Cerebellar cortex (tissue), 1 donor: ENCODE data around the gene UBE2L3.
"Not testable (repeated sequence)": the region's sequence is repeated elsewhere in the genome, so short reads cannot be mapped to it uniquely, and the experiment has no call there.

ENCODE experiments used
- DNase-seq: peaks from one replicate; pipeline ENCODE4 v3.0.0-alpha.2; 2015; ENCODE audit warnings: low spot score

UBE2L3 gene

GRCh38 chr22:21602579-21602978, 35.1 kb downstream of the UBE2L3 start:
- DNase-seq: no peak

GRCh38 chr22:21603973-21604372, 36.5 kb downstream of the UBE2L3 start:
- no peak for DNase-seq

- DNase-seq: no peak
These were observed 38.5 kb downstream of the UBE2L3 start for GRCh38 chr22:21605887-21606564.

- no peak for DNase-seq
These were observed 39.3 kb downstream of the UBE2L3 start for GRCh38 chr22:21606775-21607174.

DNA sequence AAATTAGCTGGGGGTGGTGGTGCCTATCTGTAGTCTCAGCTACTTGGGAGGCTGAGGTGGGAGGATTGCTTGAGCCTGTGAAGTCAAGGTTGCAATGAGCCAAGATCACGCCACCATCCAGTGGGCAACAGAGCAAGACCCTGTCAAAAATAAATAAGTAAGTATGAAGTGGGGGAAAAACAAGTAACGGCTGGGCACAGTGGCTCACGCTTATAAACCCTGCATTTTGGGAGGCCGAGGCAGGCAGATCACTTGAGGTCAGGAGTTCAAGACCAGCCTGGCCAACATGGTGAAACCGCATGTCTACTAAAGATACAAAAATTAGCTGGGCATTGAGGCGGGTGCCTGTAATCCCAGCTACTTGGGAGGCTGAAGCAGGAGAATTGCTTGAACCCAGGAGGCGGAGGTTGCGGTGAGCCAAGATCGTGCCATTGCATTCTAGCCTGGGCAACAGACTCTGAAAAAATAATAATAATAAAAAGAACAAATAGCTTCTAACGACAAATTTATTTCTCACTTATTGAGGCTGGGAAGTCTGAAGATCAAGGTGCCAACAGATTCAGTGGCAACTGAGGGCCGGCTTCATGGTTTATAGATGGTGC, 42.1 kb downstream of the UBE2L3 start:
- DNase-seq: not testable (repeated sequence)

GRCh38 chr22:21611210-21611977, 43.9 kb downstream of the UBE2L3 start:
- no peak for DNase-seq

- no peak for DNase-seq
These were observed 45.3 kb downstream of the UBE2L3 start for GRCh38 chr22:21612858-21613257.

GRCh38 chr22:21613553-21614233, 46.2 kb downstream of the UBE2L3 start:
- no peak for DNase-seq

- DNase-seq: no peak
These were observed 48.2 kb downstream of the UBE2L3 start for GRCh38 chr22:21615731-21616130.

- DNase-seq: not testable (repeated sequence)
These were observed 49.8 kb downstream of the UBE2L3 start for GRCh38 chr22:21617337-21617736.

DNA sequence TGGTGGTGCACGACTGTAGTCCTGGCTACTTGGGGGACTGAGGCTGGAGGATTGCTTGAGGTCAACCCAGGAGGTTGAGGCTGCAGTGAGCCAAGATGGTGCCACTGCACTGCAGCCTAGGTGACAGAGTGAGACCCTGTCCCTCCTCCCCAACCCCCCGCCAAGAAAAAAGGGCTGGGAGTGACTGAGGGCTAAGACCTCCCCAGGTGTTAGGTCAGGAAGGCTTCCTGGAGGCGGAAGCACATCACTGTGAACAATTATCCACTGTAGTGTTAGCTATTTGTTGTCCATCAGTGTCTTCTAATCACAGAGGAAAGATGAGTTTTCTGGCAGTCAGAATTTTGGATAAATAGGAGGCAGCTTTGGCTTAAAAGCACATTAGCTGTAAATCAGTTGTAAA, 53.5 kb downstream of the UBE2L3 start:
- no peak for DNase-seq

- DNase-seq: peak; percentile 50
These were observed 54.8 kb downstream of the UBE2L3 start for GRCh38 chr22:21622011-21622918.

DNA sequence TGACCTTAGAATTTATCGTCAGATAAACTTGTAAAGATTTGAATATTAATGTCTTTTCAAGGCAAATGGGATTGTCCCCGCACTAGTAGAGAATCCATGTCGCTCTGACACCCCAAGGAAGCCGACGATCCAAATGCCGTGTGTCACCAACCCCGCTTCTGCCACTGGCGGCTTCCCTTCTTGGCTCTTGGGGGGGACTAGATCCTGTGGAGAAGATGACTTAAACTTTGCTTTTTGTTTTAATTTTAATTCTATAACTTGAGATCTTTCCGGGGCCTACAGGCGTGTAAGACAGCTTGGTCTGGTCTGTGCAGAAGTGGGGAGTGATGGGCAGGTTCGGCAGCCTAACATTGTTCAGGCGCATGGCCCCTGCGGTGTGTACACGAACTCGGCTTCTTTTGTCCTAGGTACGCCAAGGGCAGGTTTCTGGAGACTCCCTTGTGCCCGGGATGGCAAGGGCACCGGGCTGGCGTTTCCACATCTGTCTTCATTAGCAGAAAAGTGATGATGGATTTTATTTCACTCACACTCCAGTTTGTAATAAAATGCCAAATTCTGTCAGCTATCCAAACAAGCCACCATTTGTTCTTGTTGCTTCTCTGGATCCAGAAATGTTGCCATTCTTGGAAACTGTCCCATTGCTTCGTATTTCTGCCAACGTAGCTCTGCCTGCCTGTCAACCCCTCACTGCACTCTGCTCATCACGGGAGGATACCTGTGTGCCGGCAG, 55.6 kb downstream of the UBE2L3 start:
- peak; percentile 73 for DNase-seq

DNA sequence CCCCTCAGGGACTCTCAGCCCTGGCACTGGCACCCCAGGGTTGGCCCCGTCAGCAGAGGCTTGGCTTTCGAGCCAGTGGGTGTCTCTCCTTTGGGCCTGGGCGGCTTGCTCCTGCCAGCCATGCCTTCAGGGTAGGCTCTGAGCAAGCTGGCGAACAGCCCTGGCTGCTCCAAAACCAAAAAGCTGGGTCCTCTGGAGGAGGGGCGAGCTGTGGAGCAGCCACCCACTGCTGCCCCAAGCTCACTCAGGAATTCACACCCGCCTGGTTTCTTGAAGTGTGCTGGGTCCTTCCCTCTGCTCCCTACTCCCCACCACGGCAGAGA, 56.1 kb downstream of the UBE2L3 start:
- DNase-seq: peak; percentile 60

- peak; percentile 65 for DNase-seq
These were observed 56.8 kb downstream of the UBE2L3 start for GRCh38 chr22:21624120-21624879.

GRCh38 chr22:21624880-21625791, 57.6 kb downstream of the UBE2L3 start:
- no peak for DNase-seq

- DNase-seq: no peak
These were observed 58.7 kb downstream of the UBE2L3 start for GRCh38 chr22:21626073-21626734.

DNA sequence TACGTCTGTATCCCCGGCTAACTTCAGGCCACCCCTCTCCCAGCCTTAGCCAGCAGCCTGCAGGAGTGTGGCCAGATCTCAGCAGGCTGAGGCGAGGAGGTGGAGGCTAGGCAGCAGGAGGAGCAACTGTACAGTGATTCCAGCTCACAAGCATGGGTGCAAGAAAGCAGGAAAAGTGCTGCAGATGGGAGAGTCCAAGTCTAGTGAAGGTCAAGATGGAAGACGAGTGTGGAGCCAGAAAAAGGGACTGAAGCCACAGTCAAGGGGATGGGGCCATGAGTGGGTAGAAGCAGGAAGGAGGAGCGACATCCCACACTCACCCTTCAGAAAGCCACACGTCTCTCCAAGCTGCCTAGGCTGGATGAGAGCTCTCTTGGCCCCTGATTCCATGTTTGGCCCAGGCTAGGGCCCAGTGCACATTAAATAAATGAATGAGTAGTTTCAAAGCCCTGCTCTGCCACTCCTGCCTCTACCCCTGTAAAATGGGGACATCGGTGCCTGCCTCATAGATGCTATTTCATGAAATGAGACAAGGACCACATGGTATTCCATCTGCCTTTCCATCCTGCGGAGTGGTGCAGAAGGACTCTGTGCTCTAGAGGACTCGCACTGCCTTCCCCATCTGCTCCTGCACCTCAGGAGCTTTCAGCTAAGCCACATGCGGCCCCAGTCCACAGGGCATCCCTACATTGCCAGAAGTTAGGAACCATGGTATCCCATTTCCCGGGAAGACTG, 59.4 kb downstream of the UBE2L3 start:
- DNase-seq: peak; percentile 89
